H1 (cell line): Measurements from ENCODE around the gene RAD51B. TPM values are rescaled to one million over a fixed set of nuclear protein-coding genes. Genes with fewer than 3 reads are reported as not detected.
A peak's percentile ranks its signal among the peaks of the same experiment; 100 is the strongest.
"Not testable (repeated sequence)": the region's sequence is repeated elsewhere in the genome, so short reads cannot be mapped to it uniquely, and the experiment has no call there.

ENCODE experiments used
- CTCF ChIA-PET: fragments of 300-600 bp; sonication (Branson Sonifier 250); formaldehyde crosslinking; loops from one replicate; lab custom pipeline; 2021; ENCODE audit not compliant: partially characterized antibody; lab: Charles Lee
- POLR2A ChIA-PET: fragments of 300-600 bp; sonication (Branson Sonifier 250); formaldehyde crosslinking; loops from one replicate; lab custom pipeline; 2021; ENCODE audit warnings: inconsistent platforms; ENCODE audit not compliant: partially characterized antibody; lab: Charles Lee
- DNase-seq, 2 experiments: peaks; one replicate each; pipeline versions ENCODE4 v3.0.0 to v3.0.0-alpha.2; 2010 to 2022; ENCODE audit warnings: low spot score in 2 of 2, low read depth in 1 of 2, mixed read lengths in 1 of 2
- FAIRE-seq: peaks from 2 replicates; lab custom pipeline; 2011; peaks lifted over from hg19 to GRCh38; lab: Jason Lieb, UNC
- H2AFZ ChIP-seq: 2 replicates; pipeline ENCODE4 v1.8.1; 2012; ENCODE audit warnings: low read length, inconsistent platforms
- H2AK5ac ChIP-seq: 2 replicates; pipeline ENCODE4 v1.6.1; 2013; ENCODE audit warnings: low read depth, low read length
- H2BK120ac ChIP-seq: replicated peaks from 2 replicates; pipeline ENCODE3; 2013; ENCODE audit warnings: low read depth, low read length, inconsistent platforms
- H2BK12ac ChIP-seq: 2 replicates; pipeline ENCODE4 v1.6.1; 2013; ENCODE audit warnings: low read depth, low read length
- H2BK15ac ChIP-seq: 2 replicates; pipeline ENCODE4 v1.6.1; 2013; ENCODE audit warnings: low read length
- H2BK20ac ChIP-seq: 2 replicates; pipeline ENCODE4 v1.6.1; 2013; ENCODE audit warnings: low read length
- H2BK5ac ChIP-seq: 2 replicates; pipeline ENCODE4 v1.6.1; 2013; ENCODE audit warnings: low read depth, low read length
- H3K14ac ChIP-seq: 2 replicates; pipeline ENCODE4 v1.6.1; 2013; ENCODE audit warnings: inconsistent platforms; ENCODE audit not compliant: insufficient read length
- H3K18ac ChIP-seq: 2 replicates; pipeline ENCODE4 v1.6.1; 2013; ENCODE audit warnings: low read length; ENCODE audit errors: extremely low read depth
- H3K23ac ChIP-seq: 2 replicates; pipeline ENCODE4 v1.6.1; 2013; ENCODE audit warnings: inconsistent platforms; ENCODE audit not compliant: insufficient read length
- H3K23me2 ChIP-seq: 2 replicates; pipeline ENCODE4 v1.6.1; 2013; ENCODE audit warnings: low read depth, low read length
- H3K27ac ChIP-seq: 2 replicates; pipeline ENCODE4 v1.6.1; 2011; ENCODE audit warnings: low read depth, low read length, inconsistent platforms
- H3K27me3 ChIP-seq, 4 experiments: replicated peaks in 1 of 4; 1 replicate in 1 of 4; 2 replicates in 3 of 4; pipeline versions ENCODE4 v1.6.1 to v1.8.1; 2011 to 2013; ENCODE audit warnings: low read length in 3 of 4, mild to moderate bottlenecking in 3 of 4, inconsistent platforms in 2 of 4, mixed read lengths in 2 of 4, moderate library complexity in 1 of 4; ENCODE audit not compliant: control insufficient read depth in 3 of 4, insufficient read depth in 3 of 4; ENCODE audit errors: extremely low read depth in 1 of 4
- H3K36me3 ChIP-seq, 4 experiments: 2 replicates each; pipeline versions ENCODE4 v1.6.1 to v1.8.1; 2011 to 2013; ENCODE audit warnings: mild to moderate bottlenecking in 4 of 4, low read length in 3 of 4, moderate library complexity in 2 of 4, control low read depth in 1 of 4, inconsistent platforms in 1 of 4; ENCODE audit not compliant: insufficient read depth in 4 of 4, control insufficient read depth in 2 of 4
- H3K4ac ChIP-seq: replicated peaks from 2 replicates; pipeline ENCODE3; 2013; ENCODE audit warnings: low read length, low read depth, mixed read lengths, inconsistent platforms; ENCODE audit not compliant: insufficient read length
- H3K4me1 ChIP-seq, 4 experiments: replicated peaks in 1 of 4; 1 replicate in 1 of 4; 2 replicates in 3 of 4; pipeline versions ENCODE4 v1.6.1 to v1.8.1; 2011 to 2013; ENCODE audit warnings: low read length in 3 of 4, inconsistent platforms in 2 of 4, mixed read lengths in 1 of 4; ENCODE audit not compliant: insufficient read depth in 4 of 4, control insufficient read depth in 3 of 4
- H3K4me2 ChIP-seq, 2 experiments: 2 replicates each; pipeline versions ENCODE4 v1.6.1 to v1.8.1; 2011 to 2013; ENCODE audit warnings: low read depth in 2 of 2, low read length in 2 of 2, control low read depth in 1 of 2, inconsistent platforms in 1 of 2, mild to moderate bottlenecking in 1 of 2; ENCODE audit not compliant: insufficient read depth in 1 of 2
- H3K4me3 ChIP-seq, 4 experiments: fragments of 200-600, 300-600 bp in 1 of 4; sonication (generic), shearing (Covaris generic), sonication (Bioruptor Twin) in 1 of 4; 2 replicates each; pipeline versions ENCODE4 v1.5.1 to v1.8.1; 2011 to 2016; ENCODE audit warnings: low read length in 4 of 4, low read depth in 3 of 4, control low read depth in 2 of 4, inconsistent platforms in 2 of 4, mild to moderate bottlenecking in 2 of 4, mixed read lengths in 1 of 4, moderate library complexity in 1 of 4; ENCODE audit not compliant: insufficient read depth in 2 of 4; ENCODE audit errors: extremely low read depth in 1 of 4
- H3K56ac ChIP-seq: replicated peaks from 2 replicates; pipeline ENCODE3; 2013; ENCODE audit warnings: low read depth, mild to moderate bottlenecking, mixed read lengths, low read length, inconsistent platforms; ENCODE audit not compliant: insufficient read length
- H3K79me1 ChIP-seq: 2 replicates; pipeline ENCODE4 v1.6.1; 2013; ENCODE audit warnings: low read depth, low read length, control low read depth
- H3K79me2 ChIP-seq, 2 experiments: 2 replicates each; pipeline versions ENCODE4 v1.6.1 to v1.8.1; 2012 to 2013; ENCODE audit warnings: low read length in 2 of 2, mild to moderate bottlenecking in 2 of 2, inconsistent platforms in 1 of 2; ENCODE audit not compliant: insufficient read depth in 2 of 2, control insufficient read depth in 1 of 2
- H3K9ac ChIP-seq, 4 experiments: replicated peaks in 1 of 4; 1 replicate in 1 of 4; 2 replicates in 3 of 4; pipeline versions ENCODE4 v1.6.1 to v1.8.1; 2011 to 2013; ENCODE audit warnings: low read depth in 3 of 4, low read length in 3 of 4, control low read depth in 2 of 4, mild to moderate bottlenecking in 2 of 4, moderate library complexity in 2 of 4, inconsistent platforms in 1 of 4; ENCODE audit errors: extremely low read depth in 1 of 4
- H3K9me3 ChIP-seq, 2 experiments: 2 replicates each; pipeline versions ENCODE4 v1.6.1 to v1.8.1; 2012 to 2013; ENCODE audit warnings: mild to moderate bottlenecking in 2 of 2, moderate library complexity in 2 of 2, control low read depth in 1 of 2, inconsistent platforms in 1 of 2, low read depth in 1 of 2, low read length in 1 of 2, mixed read lengths in 1 of 2; ENCODE audit not compliant: insufficient read depth in 2 of 2
- H4K20me1 ChIP-seq, 2 experiments: replicated peaks in 1 of 2; 2 replicates each; pipeline versions ENCODE3 to v1.8.1; 2011 to 2013; ENCODE audit warnings: inconsistent platforms in 2 of 2, low read length in 2 of 2, mild to moderate bottlenecking in 1 of 2; ENCODE audit not compliant: insufficient read depth in 2 of 2, control insufficient read depth in 1 of 2
- H4K5ac ChIP-seq: 2 replicates; pipeline ENCODE4 v1.6.1; 2013; ENCODE audit warnings: low read length, low read depth, mixed read lengths, inconsistent platforms; ENCODE audit not compliant: insufficient read length
- H4K8ac ChIP-seq: 2 replicates; pipeline ENCODE4 v1.8.0; 2013; ENCODE audit warnings: mild to moderate bottlenecking, moderate library complexity, low read length, inconsistent platforms; ENCODE audit not compliant: insufficient read depth; ENCODE audit errors: extremely low read depth
- H4K91ac ChIP-seq: replicated peaks from 2 replicates; pipeline ENCODE3; 2013; ENCODE audit warnings: low read length, mixed read lengths, inconsistent platforms; ENCODE audit not compliant: insufficient read length
- WGBS, 2 experiments: shearing (Covaris generic) in 1 of 2; methylation state at CpG; one replicate each; pipeline versions ENCODE4 v1.1.6 to v1.1.7; 2013 to 2015; ENCODE audit warnings: low lambda C conversion rate in 2 of 2, mixed read lengths in 2 of 2, inconsistent platforms in 1 of 2, low coverage in 1 of 2, missing lambda C conversion rate in 1 of 2; ENCODE audit not compliant: insufficient replicate concordance in 2 of 2, insufficient coverage in 1 of 2, insufficient read length in 1 of 2; ENCODE audit errors: extremely low coverage in 1 of 2, missing lambda C conversion rate in 1 of 2; 5-methylcytosine and 5-hydroxymethylcytosine counted together
- polyA plus RNA-seq, 7 experiments: library from polyadenylated mRNA; depleted of rRNA in 3 of 7; stranded (reverse) in 5 of 7; unstranded in 2 of 7; fragments of >200 nt in 5 of 7; fragments of 200-250 nt in 2 of 7; gene quantifications; 1 replicate in 5 of 7; 2 replicates in 1 of 7; 4 replicates in 1 of 7; pipeline versions ENCODE4 v1.2.1 to v1.2.3, GENCODE V29; 2011 to 2013; ENCODE audit warnings: missing spikeins in 2 of 7, mixed read lengths in 2 of 7
- total RNA-seq: library from RNA; stranded (reverse); fragmentation: NEBNext Ultra II Directional; extraction: Animal tissue kit (Norgen Biotek cat#: 25700); gene quantifications from 2 replicates; pipeline ENCODE4 v1.2.1, GENCODE V29; 2021
- TF ChIP-seq, protein P1 (sequence below): IDR thresholded peaks from 2 replicates; pipeline ENCODE4 v1.6.1; 2012; ENCODE audit warnings: low read length, inconsistent platforms

RAD51B gene
- total and polyA plus RNA-seq, 2 of the 8 experiments (the other 6 are each of a cell fraction or from before 2014, with no cell fraction given), result 3.9 to 14.9 TPM

DNA sequence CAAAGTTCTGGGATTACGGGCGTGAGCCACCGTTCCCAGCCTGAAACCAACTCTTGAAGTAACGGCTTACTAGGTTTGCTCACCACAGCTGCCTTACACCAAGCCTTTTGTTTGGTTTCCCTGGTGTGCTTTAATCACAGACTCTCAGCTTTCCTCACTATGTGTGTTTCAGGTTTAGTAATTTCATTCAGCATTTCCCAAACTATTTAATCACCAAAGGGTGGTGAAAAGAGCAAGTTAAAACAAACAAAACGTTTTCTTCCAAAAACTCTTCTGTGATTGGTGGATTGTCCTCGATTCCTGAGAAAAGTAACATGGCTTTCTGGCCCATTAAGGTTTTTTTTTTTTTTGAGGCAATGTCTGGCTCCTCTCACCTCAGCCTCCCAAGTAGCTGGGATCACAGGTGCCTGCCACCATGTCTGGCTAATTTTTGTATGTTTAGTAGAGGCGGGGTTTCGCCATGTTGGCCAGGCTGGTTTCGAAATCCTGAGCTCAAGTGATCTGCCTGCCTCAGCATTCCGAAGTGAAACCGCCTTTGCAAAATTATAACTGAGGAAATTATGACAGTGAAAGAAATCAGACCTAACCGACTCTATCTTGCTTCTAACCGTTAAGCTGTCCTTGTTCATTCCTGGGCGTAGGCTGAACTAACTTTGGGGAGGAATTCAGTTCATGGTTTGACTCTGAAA lies 1.7 kb upstream of the RAD51B start (continued):
- TF ChIP-seq, protein P1, sequence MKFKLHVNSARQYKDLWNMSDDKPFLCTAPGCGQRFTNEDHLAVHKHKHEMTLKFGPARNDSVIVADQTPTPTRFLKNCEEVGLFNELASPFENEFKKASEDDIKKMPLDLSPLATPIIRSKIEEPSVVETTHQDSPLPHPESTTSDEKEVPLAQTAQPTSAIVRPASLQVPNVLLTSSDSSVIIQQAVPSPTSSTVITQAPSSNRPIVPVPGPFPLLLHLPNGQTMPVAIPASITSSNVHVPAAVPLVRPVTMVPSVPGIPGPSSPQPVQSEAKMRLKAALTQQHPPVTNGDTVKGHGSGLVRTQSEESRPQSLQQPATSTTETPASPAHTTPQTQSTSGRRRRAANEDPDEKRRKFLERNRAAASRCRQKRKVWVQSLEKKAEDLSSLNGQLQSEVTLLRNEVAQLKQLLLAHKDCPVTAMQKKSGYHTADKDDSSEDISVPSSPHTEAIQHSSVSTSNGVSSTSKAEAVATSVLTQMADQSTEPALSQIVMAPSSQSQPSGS, result no peak

DNA sequence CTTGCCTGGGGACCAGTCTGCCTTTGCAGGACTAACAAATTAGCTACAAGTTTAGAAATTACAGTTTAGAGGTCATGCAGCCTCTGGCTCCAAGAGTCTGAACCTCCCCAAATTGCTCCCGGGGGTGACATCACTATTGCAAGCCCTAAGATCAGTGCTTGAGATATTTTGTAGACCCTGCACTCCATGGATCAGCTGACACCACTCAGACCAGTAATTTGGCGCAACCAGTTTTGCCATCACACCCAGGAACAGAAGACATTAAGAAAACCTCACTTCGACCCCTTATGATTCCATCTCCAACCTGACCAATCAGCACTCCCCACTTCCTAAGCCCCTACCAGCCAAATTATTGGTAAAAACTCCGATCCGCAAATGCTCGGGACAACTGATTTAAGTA lies 1.1 kb upstream of the RAD51B start:
- DNase-seq, H4K5ac ChIP-seq, H3K14ac ChIP-seq, H3K4me3 ChIP-seq, H2BK12ac ChIP-seq, H3K56ac ChIP-seq, H4K91ac ChIP-seq, H4K20me1 ChIP-seq, H3K23me2 ChIP-seq, H2AK5ac ChIP-seq, H3K23ac ChIP-seq, H3K27ac ChIP-seq, H3K4me2 ChIP-seq, H4K8ac ChIP-seq, H3K9ac ChIP-seq, H3K27me3 ChIP-seq, CTCF ChIA-PET, H3K9me3 ChIP-seq, H2BK15ac ChIP-seq, H2BK120ac ChIP-seq, FAIRE-seq, H3K79me1 ChIP-seq, H2BK20ac ChIP-seq, H3K18ac ChIP-seq, H2BK5ac ChIP-seq, POLR2A ChIA-PET, H3K4ac ChIP-seq, H3K36me3 ChIP-seq: not testable (repeated sequence)
- peaks cover 0 to 26% of the 10 kb centered on the region in 2 experiments; a peak in 3 of 4 replicates for H3K79me2 ChIP-seq
- WGBS, 2 experiments, result 94% methylated on average over 6 of the region's 6 CpGs; no CpG with 5 or more reads in 1 of the 2 experiments
- H2AFZ ChIP-seq, result peak overlapping the region; percentile 45; the same call in 1 of the 2 replicates
- peaks cover 0 to 15% (median 3%) of the 10 kb centered on the region in 4 experiments; a peak in 6 of 7 replicates for H3K4me1 ChIP-seq
